Stimulated activated CD4-positive, alpha-beta T cell treated with anti-CD3 and anti-CD28 coated beads, Interleukin-15, amount 100 ng/mL, for 48 hours (primary cell): ENCODE results near the gene LRRK2.
"Not testable (repeated sequence)": the region's sequence is repeated elsewhere in the genome, so short reads cannot be mapped to it uniquely, and the experiment has no call there.

Source experiments
- DNase-seq, 2 donors: peaks; one replicate each; pipeline ENCODE4 v3.0.0-alpha.2; 2020; ENCODE audit warnings: low read depth in 2 of 2

The LRRK2 gene

GRCh38 chr12:40248585-40249297, 23.9 kb downstream of the LRRK2 start:
- DNase-seq, result no peak

GRCh38 chr12:40250652-40251051, 25.9 kb downstream of the LRRK2 start:
- DNase-seq, result not testable (repeated sequence)

DNA sequence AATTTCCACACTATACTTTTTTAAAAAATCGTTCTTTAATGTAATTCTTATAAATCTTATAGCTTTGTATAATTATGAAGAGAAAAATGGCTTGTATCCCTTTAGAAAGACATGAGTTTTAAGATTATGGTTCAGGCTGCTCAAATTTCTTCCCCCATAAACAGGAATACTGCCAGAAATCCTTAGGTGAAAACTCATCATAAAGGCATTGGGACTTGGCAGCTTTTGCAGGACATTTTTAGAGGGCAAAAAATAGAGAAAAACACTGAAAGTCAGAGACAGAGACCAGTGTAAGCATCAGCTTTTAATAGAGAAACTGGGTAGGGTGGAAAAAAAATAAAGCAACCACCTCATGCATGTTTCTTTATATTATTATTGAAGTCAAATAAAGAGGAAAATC, 29.1 kb downstream of the LRRK2 start:
- no peak for DNase-seq

- no peak for DNase-seq
Observed at GRCh38 chr12:40254455-40255085, 29.8 kb downstream of the LRRK2 start.

DNA sequence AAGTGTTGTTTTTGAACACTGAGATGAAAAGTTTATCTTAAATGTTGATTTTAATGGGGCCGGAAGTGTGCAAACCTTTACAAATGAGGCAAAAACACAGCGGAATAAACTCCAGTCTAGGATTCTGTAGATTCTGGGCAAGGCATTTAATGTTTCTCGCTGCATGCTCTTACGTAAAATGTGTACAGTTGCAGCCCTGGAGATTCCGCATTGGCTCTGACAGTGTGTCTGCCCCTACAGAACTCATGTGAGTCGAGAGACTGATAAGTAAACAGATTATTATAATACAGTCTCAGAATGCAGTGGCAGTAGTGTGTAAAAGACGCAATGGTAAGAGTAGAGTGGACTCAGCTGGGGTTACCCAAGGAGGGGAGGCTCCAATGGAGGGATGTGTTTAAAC, 33.6 kb downstream of the LRRK2 start:
- DNase-seq, result no peak

DNA sequence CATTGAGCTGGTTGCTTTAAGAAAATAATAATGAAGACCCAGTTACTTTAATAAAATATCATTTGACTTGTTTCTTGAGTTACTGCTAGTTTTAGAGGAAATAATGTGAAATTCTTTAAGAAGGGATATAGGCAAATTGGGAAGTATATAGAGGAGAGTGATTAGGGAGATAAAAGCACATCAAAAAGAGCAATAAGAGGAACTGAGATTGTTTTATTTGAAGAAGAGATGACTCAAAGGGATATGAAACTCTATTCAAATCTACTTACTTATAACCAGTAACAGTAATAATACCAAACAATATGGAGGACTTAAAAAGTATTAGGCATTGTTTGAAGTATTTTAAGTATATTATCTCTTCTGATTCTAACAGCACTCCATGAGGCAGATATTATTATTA, 37.1 kb downstream of the LRRK2 start:
- DNase-seq, result no peak

- DNase-seq, result no peak
Observed at GRCh38 chr12:40262657-40263056, 37.9 kb downstream of the LRRK2 start.

- DNase-seq, result no peak
Observed at GRCh38 chr12:40263616-40264409, 39.0 kb downstream of the LRRK2 start.

GRCh38 chr12:40271981-40272664, 47.3 kb downstream of the LRRK2 start:
- no peak for DNase-seq

DNA sequence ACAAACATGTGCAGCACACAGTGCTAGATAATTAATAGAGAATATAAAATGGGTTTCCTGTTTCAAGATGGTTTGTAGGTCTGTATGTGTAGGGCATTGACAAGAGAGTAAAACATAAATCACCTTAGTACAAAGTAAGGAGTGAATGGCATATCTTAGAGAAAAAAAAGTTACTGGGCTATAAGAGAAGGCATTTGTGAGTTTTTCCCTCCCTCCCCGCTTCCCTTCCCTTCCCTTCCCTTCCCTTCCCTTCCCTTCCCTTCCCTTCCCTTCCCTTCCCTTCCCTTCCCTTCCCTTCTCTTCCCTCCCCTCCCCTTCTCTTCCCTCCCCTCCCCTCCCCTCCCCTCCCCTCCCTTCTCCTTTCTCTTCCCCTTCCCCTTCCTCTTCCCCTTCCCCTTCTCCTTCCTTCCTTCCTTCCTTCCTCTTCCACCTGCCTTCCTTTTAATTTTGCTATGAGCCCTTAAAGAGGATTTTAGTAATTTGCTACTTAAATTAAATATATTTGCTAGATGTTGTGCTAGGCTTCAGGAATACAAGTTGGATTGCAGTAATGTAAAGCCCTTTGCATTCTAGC, 57.1 kb downstream of the LRRK2 start:
- no peak for DNase-seq

DNA sequence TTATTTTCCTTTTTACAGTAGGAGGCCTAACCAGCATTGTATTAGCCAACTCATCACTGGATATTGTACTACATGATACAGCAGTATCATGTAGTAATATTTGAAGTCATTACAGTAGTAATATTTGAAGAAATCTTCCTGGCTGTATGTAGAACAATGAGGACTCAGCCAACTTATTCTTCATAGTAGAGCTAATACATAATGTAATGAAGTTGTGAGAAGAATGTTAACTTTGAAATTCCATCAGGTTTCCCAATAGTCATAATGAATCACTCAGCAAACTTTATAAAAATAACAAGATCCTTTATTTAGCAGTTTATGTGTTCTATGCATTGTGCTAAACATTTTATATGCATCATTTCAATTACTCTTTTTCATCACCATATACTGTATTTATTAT, 61.8 kb downstream of the LRRK2 start:
- no peak for DNase-seq

- no peak for DNase-seq
Observed at GRCh38 chr12:40287369-40287975, 62.7 kb downstream of the LRRK2 start.

DNA sequence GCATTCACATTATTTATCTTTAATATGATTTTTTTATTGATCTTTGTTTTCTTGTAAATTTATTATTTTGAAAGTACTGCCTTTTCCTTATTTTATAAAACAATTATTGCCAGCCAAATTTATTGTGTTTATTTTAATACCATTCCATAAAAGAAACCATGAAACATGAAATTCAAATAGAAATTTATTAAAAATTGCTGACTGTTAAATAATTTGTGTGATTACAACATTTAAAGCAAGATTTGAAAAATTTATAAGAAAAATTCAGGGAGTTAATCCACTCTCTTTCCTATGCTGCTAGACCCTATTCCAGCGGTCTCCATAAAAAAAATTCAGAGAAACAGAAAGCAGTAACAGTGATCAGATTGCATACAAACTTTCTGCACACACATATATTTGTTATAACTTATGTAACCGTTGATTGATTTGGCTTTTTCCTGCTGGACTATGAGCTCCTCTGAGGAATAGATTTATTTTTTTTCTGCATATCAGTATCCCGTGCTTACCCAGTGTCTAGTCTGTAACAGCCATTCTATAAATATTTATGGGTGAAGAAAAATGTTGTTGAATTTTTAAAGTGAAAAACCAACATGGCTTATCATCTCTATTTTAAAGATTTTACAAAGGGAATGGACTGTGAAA, 68.1 kb downstream of the LRRK2 start:
- DNase-seq, result no peak

DNA sequence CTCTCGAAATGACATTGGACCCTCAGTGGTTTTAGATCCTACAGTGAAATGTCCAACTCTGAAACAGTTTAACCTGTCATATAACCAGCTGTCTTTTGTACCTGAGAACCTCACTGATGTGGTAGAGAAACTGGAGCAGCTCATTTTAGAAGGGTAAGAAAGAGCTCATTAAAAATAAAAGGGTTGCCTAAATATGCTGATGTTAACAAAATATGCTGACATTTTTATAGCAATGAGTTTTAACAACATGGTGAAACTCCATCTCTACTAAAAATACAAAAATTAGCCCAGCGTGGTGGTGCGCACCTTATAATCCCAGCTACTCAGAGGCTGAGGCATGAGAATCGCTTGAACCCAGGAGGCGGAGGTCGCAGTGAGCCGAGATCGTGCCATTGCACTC, 73.5 kb downstream of the LRRK2 start:
- no peak for DNase-seq

- no peak for DNase-seq
Observed at GRCh38 chr12:40300490-40300889, 75.7 kb downstream of the LRRK2 start.

- no peak for DNase-seq
Observed at GRCh38 chr12:40309001-40309400, 84.2 kb downstream of the LRRK2 start.

DNA sequence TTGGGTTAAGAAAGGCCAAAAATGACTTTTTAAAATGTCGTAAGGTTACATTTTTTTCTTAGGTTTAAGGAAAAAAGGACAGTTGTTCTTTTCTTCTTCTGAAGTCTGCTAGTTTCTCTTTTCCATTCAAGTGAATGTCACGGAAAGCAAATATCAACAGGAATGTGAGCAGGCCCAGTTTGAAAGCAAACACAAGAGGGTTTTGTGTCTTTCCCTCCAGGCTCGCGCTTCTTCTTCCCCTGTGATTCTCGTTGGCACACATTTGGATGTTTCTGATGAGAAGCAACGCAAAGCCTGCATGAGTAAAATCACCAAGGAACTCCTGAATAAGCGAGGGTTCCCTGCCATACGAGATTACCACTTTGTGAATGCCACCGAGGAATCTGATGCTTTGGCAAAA, 85.4 kb downstream of the LRRK2 start:
- no peak for DNase-seq

- no peak for DNase-seq
Observed at GRCh38 chr12:40312196-40312595, 87.4 kb downstream of the LRRK2 start.

DNA sequence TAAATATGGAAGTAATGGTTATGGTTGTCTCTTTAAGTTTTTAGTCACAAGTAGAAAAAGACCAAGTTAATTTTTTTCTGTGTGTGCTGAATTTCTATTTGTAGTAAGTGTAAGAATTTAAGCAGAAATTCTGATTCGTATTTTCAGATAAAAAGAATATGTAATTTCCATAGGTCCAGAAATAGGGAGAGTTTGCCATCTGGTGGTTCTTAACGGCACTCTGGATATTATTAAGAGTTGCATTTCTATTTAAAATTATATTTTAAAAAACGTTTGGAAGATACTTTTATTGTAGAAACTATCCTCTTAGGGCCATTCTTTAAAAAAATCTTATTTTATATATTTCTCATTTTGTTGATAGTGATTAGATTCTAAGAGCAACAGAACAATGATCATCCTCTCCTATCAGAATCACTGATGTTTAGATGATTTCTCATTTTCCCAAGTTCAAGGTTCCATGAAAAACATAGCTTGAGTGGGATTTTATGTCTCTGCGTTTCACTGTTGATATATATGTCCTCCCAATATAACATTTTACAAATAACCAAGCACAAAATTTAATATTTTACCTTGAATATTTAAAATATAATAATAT, 88.3 kb downstream of the LRRK2 start:
- DNase-seq, result no peak

DNA sequence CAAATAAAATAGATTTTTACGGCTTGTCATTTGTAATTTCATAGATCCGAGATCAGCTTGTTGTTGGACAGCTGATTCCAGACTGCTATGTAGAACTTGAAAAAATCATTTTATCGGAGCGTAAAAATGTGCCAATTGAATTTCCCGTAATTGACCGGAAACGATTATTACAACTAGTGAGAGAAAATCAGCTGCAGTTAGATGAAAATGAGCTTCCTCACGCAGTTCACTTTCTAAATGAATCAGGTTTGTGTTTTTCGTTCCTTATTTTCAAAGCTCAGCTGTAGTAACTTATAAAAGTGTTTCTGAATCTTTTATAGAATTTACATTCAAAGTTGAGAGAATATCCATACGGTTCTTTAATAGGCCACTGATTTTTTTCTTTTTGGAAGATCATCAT, 89.1 kb downstream of the LRRK2 start:
- no peak for DNase-seq

GRCh38 chr12:40314927-40315326, 90.1 kb downstream of the LRRK2 start:
- DNase-seq, result no peak
